ENCODE results near the gene AGAP3. TPM values are rescaled to one million over a fixed set of nuclear protein-coding genes. Genes with fewer than 3 reads are reported as not detected.

The AGAP3 gene
- total RNA-seq, 1 donor from 2014 or later, result 156 TPM

DNA sequence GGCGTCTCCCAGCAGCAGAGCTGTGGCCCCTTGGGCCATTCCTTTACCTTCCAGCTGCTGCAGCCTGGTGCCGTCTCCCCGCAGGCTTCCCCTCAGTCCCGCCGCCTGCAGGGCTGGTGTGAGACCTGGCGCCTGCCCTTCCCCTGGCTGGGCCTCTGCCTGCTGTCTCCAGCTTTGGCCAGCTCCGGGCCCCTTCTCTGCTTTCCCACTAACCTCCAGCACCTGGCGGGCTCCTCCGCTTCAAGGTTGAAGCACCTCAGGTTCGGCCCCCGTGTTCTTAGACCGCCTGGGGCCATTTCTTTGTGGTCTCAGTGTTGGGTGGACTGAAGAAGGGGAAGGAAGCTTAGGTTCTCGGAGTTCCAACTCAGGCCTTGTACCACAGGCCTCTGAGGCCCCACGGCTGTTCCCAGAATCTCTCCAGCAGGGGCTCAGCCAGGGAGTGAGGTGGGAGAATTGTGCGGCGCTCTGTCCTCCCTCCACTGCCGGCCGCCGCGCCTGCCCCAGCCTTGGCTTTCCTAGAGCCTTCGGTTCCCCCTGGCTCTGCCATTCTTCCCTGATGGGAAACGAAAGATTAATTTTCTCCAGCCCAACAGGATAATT, 50.9 kb downstream of the AGAP3 start:
- no peaks in the 10 kb centered on the region for H3K27me3 Mint-ChIP-seq (ENCODE audit: low read depth, unreplicated experiment)

DNA sequence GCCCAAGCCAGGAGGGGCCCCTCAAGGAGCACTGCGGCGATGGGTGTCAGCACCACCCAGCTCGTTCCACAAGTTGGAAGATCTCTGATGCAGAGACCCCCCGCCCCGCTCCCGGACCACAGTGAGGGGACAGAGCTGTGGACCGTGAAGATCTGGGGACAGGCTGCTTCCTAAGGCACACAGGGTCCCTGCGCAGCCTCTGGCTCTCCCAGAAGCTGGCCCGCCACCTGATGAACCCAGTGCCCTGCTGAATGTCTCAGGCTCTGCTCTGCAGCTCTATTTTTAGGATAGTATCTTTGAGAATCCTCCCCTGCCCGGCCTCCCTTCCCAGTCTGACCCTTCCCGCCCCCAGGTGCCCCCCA, 51.5 kb downstream of the AGAP3 start:
- Histone ChIP-seq H3K27ac (ENCODE audit: low read depth, low read length) (no peak overlapping the region), H2AFZ (ENCODE audit: low read depth, low read length) (no peak overlapping the region), H3K4me3 (ENCODE audit: insufficient read depth, low read depth, low read length) (no peak overlapping the region), H3K27me3 (ENCODE audit: insufficient read depth, low read length) (no peaks in the 10 kb centered on the region), H3K4me2 (ENCODE audit: low read length) (no peak overlapping the region), H3K9me3 (ENCODE audit: insufficient read depth, low read depth, low read length) (no peaks in the 10 kb centered on the region), H3K9ac (ENCODE audit: low read length) (no peak overlapping the region), H3K79me2 (ENCODE audit: insufficient read depth, low read length) (no peaks in the 10 kb centered on the region), H4K20me1 (ENCODE audit: insufficient read depth, low read length) (peaks cover 42% of the 10 kb centered on the region), H3K4me1 (ENCODE audit: insufficient read depth, low read length) (no peaks in the 10 kb centered on the region), H3K36me3 (ENCODE audit: insufficient read depth, low read length) (peaks cover 12% of the 10 kb centered on the region)
- TF ChIP-seq, protein P1, sequence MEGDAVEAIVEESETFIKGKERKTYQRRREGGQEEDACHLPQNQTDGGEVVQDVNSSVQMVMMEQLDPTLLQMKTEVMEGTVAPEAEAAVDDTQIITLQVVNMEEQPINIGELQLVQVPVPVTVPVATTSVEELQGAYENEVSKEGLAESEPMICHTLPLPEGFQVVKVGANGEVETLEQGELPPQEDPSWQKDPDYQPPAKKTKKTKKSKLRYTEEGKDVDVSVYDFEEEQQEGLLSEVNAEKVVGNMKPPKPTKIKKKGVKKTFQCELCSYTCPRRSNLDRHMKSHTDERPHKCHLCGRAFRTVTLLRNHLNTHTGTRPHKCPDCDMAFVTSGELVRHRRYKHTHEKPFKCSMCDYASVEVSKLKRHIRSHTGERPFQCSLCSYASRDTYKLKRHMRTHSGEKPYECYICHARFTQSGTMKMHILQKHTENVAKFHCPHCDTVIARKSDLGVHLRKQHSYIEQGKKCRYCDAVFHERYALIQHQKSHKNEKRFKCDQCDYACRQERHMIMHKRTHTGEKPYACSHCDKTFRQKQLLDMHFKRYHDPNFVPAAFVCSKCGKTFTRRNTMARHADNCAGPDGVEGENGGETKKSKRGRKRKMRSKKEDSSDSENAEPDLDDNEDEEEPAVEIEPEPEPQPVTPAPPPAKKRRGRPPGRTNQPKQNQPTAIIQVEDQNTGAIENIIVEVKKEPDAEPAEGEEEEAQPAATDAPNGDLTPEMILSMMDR (IDR thresholded peaks at IDR 0.05; ENCODE audit: insufficient read depth, low read depth, low read length), result no peak
- TF ChIP-seq EZH2 (IDR thresholded peaks at IDR 0.05; ENCODE audit: insufficient read depth, low read length), result no peak
- DNase-seq (ENCODE audit: low read depth) (no peak), FAIRE-seq (no peak)
- Mint-ChIP-seq H3K27me3 (ENCODE audit: low read depth, unreplicated experiment) (no peaks in the 10 kb centered on the region), H3K4me3 (ENCODE audit: unreplicated experiment) (no peak overlapping the region), H3K27ac (ENCODE audit: unreplicated experiment) (no peak overlapping the region), H3K9me3 (ENCODE audit: unreplicated experiment) (no peaks in the 10 kb centered on the region), H3K4me1 (ENCODE audit: low read depth, unreplicated experiment) (no peaks in the 10 kb centered on the region), H3K36me3 (ENCODE audit: low read depth, unreplicated experiment) (peaks cover 18% of the 10 kb centered on the region)

More for the DNA sequence above, 50.9 kb downstream of the AGAP3 start:
- no peak overlapping the region for H3K4me3 ChIP-seq (ENCODE audit: insufficient read depth, low read depth, low read length)
- Mint-ChIP-seq H3K4me3 (ENCODE audit: unreplicated experiment) (no peak overlapping the region), H3K36me3 (ENCODE audit: low read depth, unreplicated experiment) (peaks cover 18% of the 10 kb centered on the region), H3K4me1 (ENCODE audit: low read depth, unreplicated experiment) (no peaks in the 10 kb centered on the region), H3K9me3 (ENCODE audit: unreplicated experiment) (no peaks in the 10 kb centered on the region), H3K27ac (ENCODE audit: unreplicated experiment) (no peak overlapping the region)
- H3K27me3 ChIP-seq (ENCODE audit: insufficient read depth, low read length), result no peaks in the 10 kb centered on the region
- peaks cover 12% of the 10 kb centered on the region for H3K36me3 ChIP-seq (ENCODE audit: insufficient read depth, low read length)
- H4K20me1 ChIP-seq (ENCODE audit: insufficient read depth, low read length), result peaks cover 43% of the 10 kb centered on the region
- H3K79me2 ChIP-seq (ENCODE audit: insufficient read depth, low read length), result no peaks in the 10 kb centered on the region
- H3K27ac ChIP-seq (ENCODE audit: low read depth, low read length), result no peak overlapping the region
- DNase-seq (ENCODE audit: low read depth), result no peak
- H2AFZ ChIP-seq (ENCODE audit: low read depth, low read length), result no peak overlapping the region
- no peaks in the 10 kb centered on the region for H3K4me1 ChIP-seq (ENCODE audit: insufficient read depth, low read length)
- H3K9ac ChIP-seq (ENCODE audit: low read length), result no peak overlapping the region
- FAIRE-seq, result no peak
- H3K4me2 ChIP-seq (ENCODE audit: low read length), result no peak overlapping the region
- H3K9me3 ChIP-seq (ENCODE audit: insufficient read depth, low read depth, low read length), result no peaks in the 10 kb centered on the region
- TF ChIP-seq EZH2 (IDR thresholded peaks at IDR 0.05; ENCODE audit: insufficient read depth, low read length), result no peak
- TF ChIP-seq, protein P1 (IDR thresholded peaks at IDR 0.05; ENCODE audit: insufficient read depth, low read depth, low read length), result no peak

DNA sequence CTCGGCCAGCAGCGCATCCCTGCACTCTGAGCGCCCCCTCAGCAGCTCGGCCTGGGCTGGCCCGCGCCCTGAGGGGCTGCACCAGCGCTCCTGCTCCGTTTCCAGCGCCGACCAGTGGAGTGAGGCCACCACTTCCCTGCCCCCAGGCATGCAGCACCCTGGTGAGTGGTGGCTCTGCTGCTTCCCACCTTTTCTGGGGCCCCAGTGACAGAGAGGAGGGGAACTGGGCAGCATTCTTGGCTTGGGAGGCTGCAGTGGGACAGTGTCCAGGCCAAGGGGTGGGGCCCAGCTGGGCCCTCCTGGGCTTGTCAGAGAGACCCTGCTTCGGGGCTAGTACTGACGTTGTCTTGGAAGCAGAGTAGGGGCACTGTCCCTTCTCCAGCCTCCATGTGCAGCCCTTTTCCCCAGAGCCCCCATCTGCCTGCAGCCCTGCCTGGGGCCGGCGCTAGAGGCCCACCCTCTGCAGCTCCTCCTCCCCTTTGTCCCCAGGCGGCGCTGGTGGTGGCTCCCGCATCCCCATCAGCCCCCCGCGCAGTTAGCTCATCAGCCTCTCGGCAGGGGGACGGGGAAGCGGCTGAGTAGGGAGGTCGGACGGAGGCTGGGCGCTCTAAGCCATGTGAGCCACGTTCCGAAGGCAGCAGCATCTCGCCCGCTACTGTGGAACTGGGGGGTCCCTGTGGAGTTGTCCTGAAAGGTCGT, 52.0 kb downstream of the AGAP3 start:
- no peaks in the 10 kb centered on the region for H3K9me3 Mint-ChIP-seq (ENCODE audit: unreplicated experiment)
- no peaks in the 10 kb centered on the region for H3K79me2 ChIP-seq (ENCODE audit: insufficient read depth, low read length)
- H3K36me3 Mint-ChIP-seq (ENCODE audit: low read depth, unreplicated experiment), result peaks cover 22% of the 10 kb centered on the region
- no peak overlapping the region for H3K4me3 Mint-ChIP-seq (ENCODE audit: unreplicated experiment)
- no peaks in the 10 kb centered on the region for H3K4me1 ChIP-seq (ENCODE audit: insufficient read depth, low read length)
- H3K36me3 ChIP-seq (ENCODE audit: insufficient read depth, low read length), result peaks cover 12% of the 10 kb centered on the region
- no peak overlapping the region for H3K27ac ChIP-seq (ENCODE audit: low read depth, low read length)
- H3K9me3 ChIP-seq (ENCODE audit: insufficient read depth, low read depth, low read length), result no peaks in the 10 kb centered on the region
- FAIRE-seq (no peak), DNase-seq (ENCODE audit: low read depth) (no peak)
- H3K4me1 Mint-ChIP-seq (ENCODE audit: low read depth, unreplicated experiment), result no peaks in the 10 kb centered on the region
- no peaks in the 10 kb centered on the region for H3K27me3 ChIP-seq (ENCODE audit: insufficient read depth, low read length)
- no peak overlapping the region for H3K27ac Mint-ChIP-seq (ENCODE audit: unreplicated experiment)
- no peak overlapping the region for H3K4me3 ChIP-seq (ENCODE audit: insufficient read depth, low read depth, low read length)
- H3K27me3 Mint-ChIP-seq (ENCODE audit: low read depth, unreplicated experiment), result no peaks in the 10 kb centered on the region
- H3K4me2 ChIP-seq (ENCODE audit: low read length), result no peak overlapping the region
- H2AFZ ChIP-seq (ENCODE audit: low read depth, low read length), result no peak overlapping the region
- TF ChIP-seq, protein P1 (IDR thresholded peaks at IDR 0.05; ENCODE audit: insufficient read depth, low read depth, low read length), result no peak
- TF ChIP-seq EZH2 (IDR thresholded peaks at IDR 0.05; ENCODE audit: insufficient read depth, low read length), result no peak
- peaks cover 46% of the 10 kb centered on the region for H4K20me1 ChIP-seq (ENCODE audit: insufficient read depth, low read length)
- no peak overlapping the region for H3K9ac ChIP-seq (ENCODE audit: low read length)

Data from astrocyte (in vitro differentiated cells and primary cell).